ENCODE measurements around the gene ZCCHC24. TPM values are rescaled to one million over a fixed set of nuclear protein-coding genes. Genes with fewer than 3 reads are reported as not detected.

ZCCHC24 gene
- total RNA-seq, 1 donor from 2014 or later: 1.6 TPM

- DNase-seq (ENCODE audit: low spot score, unreplicated experiment): no peak
- H3K4me3 Mint-ChIP-seq (ENCODE audit: low read depth): no peak overlapping the region
- no peak for TF ChIP-seq CTCF (IDR thresholded peaks at IDR 0.05; ENCODE audit: unreplicated experiment)
- H3K9me3 Mint-ChIP-seq (ENCODE audit: low read depth): no peaks in the 10 kb centered on the region
- H3K36me3 Mint-ChIP-seq (ENCODE audit: insufficient read depth): no peaks in the 10 kb centered on the region
- H3K4me1 Mint-ChIP-seq (ENCODE audit: low read depth): peaks cover 18% of the 10 kb centered on the region
- no peak overlapping the region for H3K27ac Mint-ChIP-seq
- peaks cover 59% of the 10 kb centered on the region for H3K27me3 Mint-ChIP-seq
Observed at GRCh38 chr10:79442171-79443040, 3.0 kb downstream of the ZCCHC24 start.

- peaks cover 54% of the 10 kb centered on the region for H3K27me3 Mint-ChIP-seq
- no peak overlapping the region for H3K27ac Mint-ChIP-seq
- H3K9me3 Mint-ChIP-seq (ENCODE audit: low read depth): no peaks in the 10 kb centered on the region
- peaks cover 13% of the 10 kb centered on the region for H3K4me1 Mint-ChIP-seq (ENCODE audit: low read depth)
- no peak overlapping the region for H3K4me3 Mint-ChIP-seq (ENCODE audit: low read depth)
- H3K36me3 Mint-ChIP-seq (ENCODE audit: insufficient read depth): no peaks in the 10 kb centered on the region
- TF ChIP-seq CTCF (IDR thresholded peaks at IDR 0.05; ENCODE audit: unreplicated experiment): no peak
- no peak for DNase-seq (ENCODE audit: low spot score, unreplicated experiment)
Observed at GRCh38 chr10:79441433-79441832, 4.0 kb downstream of the ZCCHC24 start.

DNA sequence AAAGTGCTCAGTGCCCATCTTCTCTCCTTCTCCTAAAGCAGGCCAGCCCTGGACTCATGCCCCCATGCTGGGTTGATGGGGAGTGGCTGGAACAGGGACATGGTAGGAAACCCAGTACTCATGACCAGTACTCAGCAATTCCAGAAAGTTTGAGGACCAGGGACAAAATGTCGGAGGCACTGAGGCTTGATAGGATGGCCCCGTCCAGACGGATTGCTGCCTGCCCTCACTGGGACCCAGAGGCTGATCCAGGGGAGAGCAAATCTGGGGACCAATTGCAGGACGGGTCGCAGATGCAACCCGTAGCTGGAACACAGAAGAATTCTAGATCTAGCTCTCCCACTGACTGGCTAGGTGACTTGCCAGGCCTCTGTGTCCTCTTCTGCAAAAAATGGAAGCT lies 5.1 kb downstream of the ZCCHC24 start:
- Mint-ChIP-seq H3K4me3 (ENCODE audit: low read depth) (no peak overlapping the region), H3K9me3 (ENCODE audit: low read depth) (no peaks in the 10 kb centered on the region), H3K27ac (no peak overlapping the region), H3K4me1 (ENCODE audit: low read depth) (peaks cover 10% of the 10 kb centered on the region), H3K27me3 (peaks cover 54% of the 10 kb centered on the region), H3K36me3 (ENCODE audit: insufficient read depth) (no peaks in the 10 kb centered on the region)
- no peak for DNase-seq (ENCODE audit: low spot score, unreplicated experiment)
- no peak for TF ChIP-seq CTCF (IDR thresholded peaks at IDR 0.05; ENCODE audit: unreplicated experiment)

DNA sequence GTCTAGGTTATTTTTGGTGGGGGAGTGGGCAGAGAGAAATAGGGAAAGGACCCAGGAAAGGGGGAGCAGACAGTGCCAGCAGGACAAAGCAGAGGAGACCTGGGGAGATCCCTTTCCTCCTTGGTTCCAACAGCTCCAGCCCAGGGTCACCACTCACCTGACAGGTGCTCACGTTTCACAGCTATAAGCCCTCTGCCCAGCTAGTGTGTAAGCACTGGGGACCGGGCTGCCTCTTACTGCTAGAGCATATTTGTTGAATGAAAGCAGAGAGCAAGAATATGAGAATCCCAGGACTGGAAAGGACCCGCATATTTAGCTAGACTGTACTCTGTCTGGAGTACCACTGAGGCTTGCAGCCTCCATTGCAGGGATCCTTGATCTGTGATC lies 6.7 kb downstream of the ZCCHC24 start:
- H3K4me1 Mint-ChIP-seq (ENCODE audit: low read depth): peaks cover 7% of the 10 kb centered on the region
- no peak overlapping the region for H3K27ac Mint-ChIP-seq
- DNase-seq (ENCODE audit: low spot score, unreplicated experiment): no peak
- no peak overlapping the region for H3K4me3 Mint-ChIP-seq (ENCODE audit: low read depth)
- H3K9me3 Mint-ChIP-seq (ENCODE audit: low read depth): no peaks in the 10 kb centered on the region
- TF ChIP-seq CTCF (IDR thresholded peaks at IDR 0.05; ENCODE audit: unreplicated experiment): no peak
- peaks cover 45% of the 10 kb centered on the region for H3K27me3 Mint-ChIP-seq
- H3K36me3 Mint-ChIP-seq (ENCODE audit: insufficient read depth): no peaks in the 10 kb centered on the region

GRCh38 chr10:79438021-79438698 lies 7.3 kb downstream of the ZCCHC24 start:
- TF ChIP-seq CTCF (IDR thresholded peaks at IDR 0.05; ENCODE audit: unreplicated experiment): peak; percentile 22
- no peak overlapping the region for H3K27ac Mint-ChIP-seq
- no peaks in the 10 kb centered on the region for H3K9me3 Mint-ChIP-seq (ENCODE audit: low read depth)
- H3K4me1 Mint-ChIP-seq (ENCODE audit: low read depth): peaks cover 5% of the 10 kb centered on the region
- no peaks in the 10 kb centered on the region for H3K36me3 Mint-ChIP-seq (ENCODE audit: insufficient read depth)
- H3K27me3 Mint-ChIP-seq: peaks cover 39% of the 10 kb centered on the region
- H3K4me3 Mint-ChIP-seq (ENCODE audit: low read depth): no peak overlapping the region
- DNase-seq (ENCODE audit: low spot score, unreplicated experiment): no peak

Data from progenitor cell of endocrine pancreas (in vitro differentiated cells).